HG03469 (cell line): ENCODE data around the gene AAK1.
"Not testable (repeated sequence)": the region's sequence is repeated elsewhere in the genome, so short reads cannot be mapped to it uniquely, and the experiment has no call there.

Source experiments
- ATAC-seq: cut with Tn5 transposase; IDR thresholded peaks from one replicate; pipeline ENCODE4 v1.9.1; 2021; ENCODE audit warnings: mild to moderate bottlenecking, moderate library complexity, moderate number of reproducible peaks; ENCODE audit not compliant: unreplicated experiment

Gene AAK1

DNA sequence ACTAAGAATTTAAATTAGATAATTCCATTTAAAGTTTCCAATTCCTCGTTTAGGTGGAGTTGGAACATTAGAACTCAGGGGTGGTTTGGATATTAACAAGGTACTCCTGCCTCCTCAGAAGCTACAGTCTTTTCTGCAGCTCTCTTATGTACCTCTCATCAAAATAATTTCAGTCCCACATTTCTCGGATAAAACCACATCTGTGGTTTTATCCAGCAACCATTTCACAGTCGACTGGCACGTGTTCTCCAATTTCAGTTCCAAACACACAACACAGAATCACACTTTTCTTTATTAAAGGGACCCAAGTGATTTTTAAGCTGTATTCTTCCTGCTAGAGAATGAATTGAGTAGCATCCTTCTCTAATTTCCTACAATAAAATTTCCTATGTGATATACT, 183.6 kb downstream of the AAK1 start:
- ATAC-seq, result no peak

- no peak for ATAC-seq
Observed at GRCh38 chr2:69456950-69457445, 186.5 kb downstream of the AAK1 start.

- no peak for ATAC-seq
Observed at GRCh38 chr2:69456154-69456553, 187.4 kb downstream of the AAK1 start.

GRCh38 chr2:69454976-69455375, 188.6 kb downstream of the AAK1 start:
- no peak for ATAC-seq

- ATAC-seq, result peak; percentile 95
Observed at GRCh38 chr2:69453475-69454129, 189.9 kb downstream of the AAK1 start.

DNA sequence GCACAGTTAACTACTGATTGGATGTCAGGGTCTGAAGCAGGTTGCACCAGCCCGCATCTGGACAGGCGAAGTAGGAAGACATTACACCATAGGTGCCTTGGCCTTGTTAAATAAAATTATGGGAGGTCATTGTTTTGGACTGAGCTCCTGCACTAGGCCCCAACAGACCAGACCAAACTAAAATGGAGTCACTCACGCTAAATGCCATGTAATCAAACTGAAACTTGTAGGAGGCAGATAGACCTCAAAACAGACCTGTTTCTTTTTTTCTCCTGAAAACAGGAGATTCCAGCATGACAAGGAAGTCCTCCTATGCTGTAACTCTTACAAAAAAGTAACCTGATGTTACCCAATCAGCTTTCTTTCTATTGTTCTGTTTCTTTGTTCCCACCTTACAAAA, 190.9 kb downstream of the AAK1 start:
- ATAC-seq, result no peak

- ATAC-seq, result no peak
Observed at GRCh38 chr2:69450735-69451416, 192.7 kb downstream of the AAK1 start.

GRCh38 chr2:69449906-69450305, 193.6 kb downstream of the AAK1 start:
- ATAC-seq, result no peak

GRCh38 chr2:69443673-69444072, 199.9 kb downstream of the AAK1 start:
- not testable (repeated sequence) for ATAC-seq

DNA sequence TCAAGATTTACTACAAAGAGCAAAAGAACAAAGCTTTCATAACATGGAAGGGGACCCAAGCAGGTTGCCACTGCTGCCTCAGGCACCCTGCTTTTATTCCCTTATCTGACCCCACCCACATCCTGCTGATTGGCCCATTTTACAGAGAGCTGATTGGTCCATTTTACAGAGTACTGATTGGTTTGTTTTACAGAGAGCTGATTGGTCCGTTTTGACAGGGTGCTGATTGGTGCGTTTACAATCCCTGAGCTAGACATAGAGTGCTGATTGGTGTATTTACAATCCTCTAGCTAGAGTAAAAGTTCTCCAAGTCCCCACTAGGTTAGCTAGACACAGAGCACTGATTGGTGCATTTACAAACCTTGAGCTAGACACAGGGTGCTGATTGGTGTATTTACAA, 204.0 kb downstream of the AAK1 start:
- not testable (repeated sequence) for ATAC-seq

GRCh38 chr2:69438580-69438979, 205.0 kb downstream of the AAK1 start:
- ATAC-seq, result no peak

GRCh38 chr2:69437751-69438154, 205.8 kb downstream of the AAK1 start:
- no peak for ATAC-seq

DNA sequence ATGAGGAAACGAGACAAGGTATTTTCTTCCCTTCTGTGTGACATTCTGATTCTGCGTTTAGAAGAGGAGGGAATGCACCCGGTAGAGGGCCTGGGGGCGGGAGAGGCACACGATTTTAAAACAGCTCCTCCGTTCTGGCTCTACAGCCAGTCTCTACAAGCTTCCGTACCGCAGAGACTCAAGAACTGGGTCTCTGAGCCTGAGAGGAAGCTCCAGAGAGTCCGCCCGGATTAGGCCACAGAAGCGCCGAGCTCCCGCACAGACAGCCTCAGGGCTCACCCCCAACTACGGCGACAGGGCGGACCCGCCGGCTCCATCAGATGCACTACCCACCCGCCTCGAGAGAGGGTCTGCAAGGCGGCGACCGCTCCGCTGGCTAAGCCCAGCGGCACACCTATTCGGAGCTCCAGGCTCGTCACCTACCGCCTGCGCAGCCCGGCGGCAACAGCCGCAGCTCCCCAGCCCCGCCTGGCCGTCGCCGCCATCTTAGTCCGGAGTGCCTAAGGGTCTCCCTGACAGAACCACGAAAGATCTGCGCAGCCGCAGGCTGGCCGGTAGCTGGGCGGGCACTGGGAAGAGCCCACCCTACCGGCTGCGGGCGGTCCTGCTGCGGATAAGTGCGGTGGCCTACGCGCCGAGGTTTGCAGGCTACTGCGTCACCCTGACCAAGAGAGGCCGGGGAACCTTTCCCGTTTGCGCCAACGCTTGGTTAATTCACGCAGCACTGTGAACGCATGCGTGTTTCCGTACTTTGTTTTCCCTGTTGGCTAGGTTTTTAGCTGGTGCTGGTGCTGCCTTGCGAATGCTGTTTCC, 206.4 kb downstream of the AAK1 start, which contains the start of gene NFU1:
TSS of gene NFU1 (minus strand) at position 498 of the 813 bp plus-strand sequence. CDS start at position 485, 13 bp downstream.
- peak; percentile 94 for ATAC-seq

GRCh38 chr2:69436596-69436937, 207.0 kb downstream of the AAK1 start:
- ATAC-seq, result no peak

GRCh38 chr2:69434753-69435152, 208.8 kb downstream of the AAK1 start:
- no peak for ATAC-seq

DNA sequence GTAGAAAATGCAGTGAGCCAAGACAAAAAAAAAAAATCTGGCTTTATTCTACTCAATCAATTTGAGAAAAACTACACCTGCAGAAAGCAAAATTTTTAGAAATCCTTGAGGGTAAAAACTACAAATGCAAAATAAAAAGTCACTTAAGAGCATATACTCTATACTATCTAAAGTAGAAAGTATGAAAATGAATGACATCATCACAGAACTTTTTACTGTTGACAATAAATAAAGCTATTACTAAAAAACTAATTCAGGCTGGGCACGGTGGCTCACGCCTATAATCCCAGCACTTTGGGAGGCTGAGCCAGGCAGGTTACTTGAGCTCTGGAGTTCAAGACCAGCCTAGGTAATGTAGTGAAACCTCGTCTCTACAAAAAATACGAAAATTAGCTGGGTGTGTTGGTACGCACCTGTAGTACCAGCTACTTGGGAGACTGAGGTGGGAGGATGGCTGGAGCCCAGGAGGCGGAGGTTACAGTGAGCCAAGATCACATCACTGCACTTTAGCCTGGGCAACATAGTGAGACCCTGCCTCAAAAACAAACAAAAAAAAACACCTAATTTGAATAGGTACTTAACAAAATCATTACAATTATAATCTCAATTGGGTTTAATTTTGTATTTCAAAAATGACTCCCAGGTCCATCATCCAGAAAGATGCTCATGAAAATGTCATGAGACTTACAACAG, 213.9 kb downstream of the AAK1 start:
- ATAC-seq, result no peak

- ATAC-seq, result no peak
Observed at GRCh38 chr2:69428981-69429380, 214.6 kb downstream of the AAK1 start.

DNA sequence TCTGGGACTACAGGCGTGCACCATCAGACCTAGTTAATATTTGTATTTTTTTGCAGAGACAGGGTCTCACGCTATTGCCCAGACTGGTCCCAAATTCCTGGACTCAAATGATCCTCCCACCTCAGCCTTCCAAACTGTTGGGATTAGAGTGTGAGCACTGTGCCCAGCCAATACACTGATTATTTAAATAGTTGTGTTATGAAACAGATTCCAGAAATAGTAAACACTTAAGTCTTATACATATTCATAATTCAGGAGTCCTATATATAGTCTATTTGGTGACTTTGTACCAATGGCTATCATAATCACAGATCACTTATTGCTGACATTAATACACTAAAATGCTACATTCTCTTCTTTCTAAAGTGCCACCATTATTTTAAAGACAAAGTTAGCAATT, 219.1 kb downstream of the AAK1 start:
- no peak for ATAC-seq

DNA sequence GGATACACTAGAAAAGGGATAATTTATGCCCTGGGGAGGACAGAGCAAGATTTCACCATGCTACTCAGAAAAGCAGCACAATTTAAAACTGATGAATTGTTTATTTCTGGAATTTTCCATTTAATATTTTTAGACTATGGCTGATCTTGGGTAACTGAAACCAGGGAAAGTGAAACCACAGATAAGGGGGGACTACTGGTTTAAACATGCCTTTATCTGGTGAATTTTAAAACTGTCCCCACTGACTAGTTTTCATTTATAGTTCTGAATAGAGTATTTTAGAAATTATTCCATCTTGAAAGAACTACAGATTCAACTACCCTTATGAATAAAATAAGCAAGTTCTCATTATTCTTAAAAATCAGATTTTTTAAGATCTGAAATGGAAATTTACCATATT, 221.3 kb downstream of the AAK1 start:
- no peak for ATAC-seq

DNA sequence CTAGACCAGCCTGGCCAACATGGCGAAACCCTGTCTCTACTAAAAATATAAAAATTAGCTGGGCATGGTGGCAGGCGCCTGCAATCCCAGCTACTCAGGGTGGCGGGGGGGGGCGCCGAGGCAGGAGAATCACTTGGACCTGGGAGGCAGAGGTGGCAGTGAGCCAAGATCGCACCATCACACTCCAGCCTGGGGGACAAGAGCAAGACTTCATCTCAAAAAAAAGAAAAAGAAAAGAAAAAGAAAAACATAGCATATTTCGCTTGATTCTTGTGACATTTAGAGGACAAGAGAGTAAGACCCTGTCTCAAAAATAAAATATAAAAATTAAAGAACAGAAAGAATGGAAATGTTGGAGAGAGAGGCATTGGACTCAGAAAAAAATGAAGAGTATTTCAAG, 224.4 kb downstream of the AAK1 start:
- not testable (repeated sequence) for ATAC-seq

- ATAC-seq, result no peak
Observed at GRCh38 chr2:69416147-69416546, 227.4 kb downstream of the AAK1 start.
